ENCODE results near the gene CCM2.

GRCh38 chr7:45057878-45058277, 57.9 kb downstream of the CCM2 start:
- TF ChIP-seq, protein P1, sequence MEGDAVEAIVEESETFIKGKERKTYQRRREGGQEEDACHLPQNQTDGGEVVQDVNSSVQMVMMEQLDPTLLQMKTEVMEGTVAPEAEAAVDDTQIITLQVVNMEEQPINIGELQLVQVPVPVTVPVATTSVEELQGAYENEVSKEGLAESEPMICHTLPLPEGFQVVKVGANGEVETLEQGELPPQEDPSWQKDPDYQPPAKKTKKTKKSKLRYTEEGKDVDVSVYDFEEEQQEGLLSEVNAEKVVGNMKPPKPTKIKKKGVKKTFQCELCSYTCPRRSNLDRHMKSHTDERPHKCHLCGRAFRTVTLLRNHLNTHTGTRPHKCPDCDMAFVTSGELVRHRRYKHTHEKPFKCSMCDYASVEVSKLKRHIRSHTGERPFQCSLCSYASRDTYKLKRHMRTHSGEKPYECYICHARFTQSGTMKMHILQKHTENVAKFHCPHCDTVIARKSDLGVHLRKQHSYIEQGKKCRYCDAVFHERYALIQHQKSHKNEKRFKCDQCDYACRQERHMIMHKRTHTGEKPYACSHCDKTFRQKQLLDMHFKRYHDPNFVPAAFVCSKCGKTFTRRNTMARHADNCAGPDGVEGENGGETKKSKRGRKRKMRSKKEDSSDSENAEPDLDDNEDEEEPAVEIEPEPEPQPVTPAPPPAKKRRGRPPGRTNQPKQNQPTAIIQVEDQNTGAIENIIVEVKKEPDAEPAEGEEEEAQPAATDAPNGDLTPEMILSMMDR (IDR thresholded peaks at IDR 0.05) = no peak
- TF ChIP-seq POLR2A (IDR thresholded peaks at IDR 0.05) = no peak

Data from ovary (tissue), 3 donors.